Activated CD4-positive, alpha-beta memory T cell treated with anti-CD3 and anti-CD28 coated beads for 36 hours (primary cell): ENCODE data around the gene POLE2. TPM values are rescaled to one million over a fixed set of nuclear protein-coding genes. Genes with fewer than 3 reads are reported as not detected.
A peak's percentile ranks its signal among the peaks of the same experiment; 100 is the strongest.
"Not testable (repeated sequence)": the region's sequence is repeated elsewhere in the genome, so short reads cannot be mapped to it uniquely, and the experiment has no call there.

ENCODE experiments used
- CTCF ChIA-PET: fragments of 350-600 bp; sonication (Branson Sonifier 250); formaldehyde crosslinking; loops from one replicate; lab custom pipeline; 2021; ENCODE audit warnings: antibody characterized with exemption, inconsistent platforms; lab: Charles Lee
- POLR2A ChIA-PET: fragments of 350-600 bp; sonication (Branson Sonifier 250); formaldehyde crosslinking; loops from one replicate; lab custom pipeline; 2021; ENCODE audit warnings: antibody characterized with exemption; lab: Charles Lee
- DNase-seq: peaks from one replicate; pipeline ENCODE4 v3.0.0-alpha.2; 2020
- H3K27ac Mint-ChIP-seq: one replicate; pipeline ENCODE4 v1.8.0; 2021; ENCODE audit warnings: mixed read lengths
- H3K27me3 Mint-ChIP-seq: one replicate; pipeline ENCODE4 v1.8.0; 2021; ENCODE audit warnings: mixed read lengths
- H3K36me3 Mint-ChIP-seq: one replicate; pipeline ENCODE4 v1.8.0; 2021; ENCODE audit warnings: mixed read lengths
- H3K4me1 Mint-ChIP-seq: one replicate; pipeline ENCODE4 v1.8.0; 2021; ENCODE audit warnings: low read depth, mixed read lengths
- H3K4me3 Mint-ChIP-seq: one replicate; pipeline ENCODE4 v1.8.0; 2021; ENCODE audit warnings: mild to moderate bottlenecking, mixed read lengths
- H3K9me3 Mint-ChIP-seq: one replicate; pipeline ENCODE4 v1.8.0; 2021; ENCODE audit warnings: mixed read lengths
- intact Hi-C: fragments of 100-400 bp; cut with micrococcal nuclease; formaldehyde crosslinking; loops from one replicate; pipeline ENCODE4 v1.15.1; 2023
- total RNA-seq, 2 experiments: library from RNA; stranded (reverse); gene quantifications; one replicate each; pipeline ENCODE4 v1.2.3, GENCODE V29; 2021

POLE2 gene
- total RNA-seq, 2 experiments from 2014 or later: 41.3 to 43.4 TPM

- Mint-ChIP-seq H3K4me3 (no peak overlapping the region), H3K9me3 (no peaks in the 10 kb centered on the region), H3K36me3 (peaks cover 9% of the 10 kb centered on the region), H3K27me3 (no peaks in the 10 kb centered on the region), H3K27ac (no peak overlapping the region), H3K4me1 (no peaks in the 10 kb centered on the region)
- ChIA-PET CTCF (interaction anchor here (0.6 to 1.1 kb wide), 3 partner anchors 26 to 199 kb away, joined by 3 to 4 read pairs (median 3); no protein-coding TSS in a partner anchor), POLR2A (no interaction called here)
- DNase-seq: no peak
- intact Hi-C loops: no loop called here
Measured at GRCh38 chr14:49659526-49660455, 28.2 kb downstream of the POLE2 start.

- H3K9me3 Mint-ChIP-seq, DNase-seq, CTCF ChIA-PET, H3K4me1 Mint-ChIP-seq, H3K36me3 Mint-ChIP-seq, H3K27ac Mint-ChIP-seq, POLR2A ChIA-PET, intact Hi-C loops, H3K4me3 Mint-ChIP-seq, H3K27me3 Mint-ChIP-seq: not testable (repeated sequence)
Measured at GRCh38 chr14:49657500-49657899, 30.5 kb downstream of the POLE2 start.

GRCh38 chr14:49654511-49654910 lies 33.5 kb downstream of the POLE2 start:
- H3K27me3 Mint-ChIP-seq: no peaks in the 10 kb centered on the region
- intact Hi-C loops: no loop called here
- DNase-seq: no peak
- H3K4me3 Mint-ChIP-seq: no peak overlapping the region
- H3K4me1 Mint-ChIP-seq: no peaks in the 10 kb centered on the region
- ChIA-PET POLR2A (no interaction called here), CTCF (no interaction called here)
- H3K9me3 Mint-ChIP-seq: no peaks in the 10 kb centered on the region
- H3K36me3 Mint-ChIP-seq: peaks cover 4% of the 10 kb centered on the region
- H3K27ac Mint-ChIP-seq: no peak overlapping the region

- no peak for DNase-seq
- no peaks in the 10 kb centered on the region for H3K27me3 Mint-ChIP-seq
- POLR2A ChIA-PET: no interaction called here
- H3K9me3 Mint-ChIP-seq: no peaks in the 10 kb centered on the region
- no peak overlapping the region for H3K4me3 Mint-ChIP-seq
- CTCF ChIA-PET: no interaction called here
- H3K36me3 Mint-ChIP-seq: peaks cover 5% of the 10 kb centered on the region
- no peaks in the 10 kb centered on the region for H3K4me1 Mint-ChIP-seq
- intact Hi-C loops: no loop called here
- no peak overlapping the region for H3K27ac Mint-ChIP-seq
Measured at GRCh38 chr14:49653508-49653907, 34.5 kb downstream of the POLE2 start.

GRCh38 chr14:49642163-49642562 lies 45.9 kb downstream of the POLE2 start:
- Mint-ChIP-seq H3K27ac (peak overlapping the region; percentile 11), H3K4me3 (no peak overlapping the region), H3K9me3 (no peaks in the 10 kb centered on the region), H3K4me1 (peaks cover 35% of the 10 kb centered on the region), H3K36me3 (peaks cover 25% of the 10 kb centered on the region), H3K27me3 (no peaks in the 10 kb centered on the region)
- CTCF ChIA-PET: no interaction called here
- intact Hi-C loops: no loop called here
- DNase-seq: no peak
- POLR2A ChIA-PET: interaction anchor here (1.4 kb wide), 1 partner anchor 45 kb away, joined by 3 read pairs; the partner anchor contains the start of gene POLE2

GRCh38 chr14:49641697-49642129 lies 46.3 kb downstream of the POLE2 start:
- DNase-seq: no peak
- Mint-ChIP-seq H3K27me3 (no peaks in the 10 kb centered on the region), H3K9me3 (no peaks in the 10 kb centered on the region), H3K27ac (peak overlapping the region; percentile 11), H3K36me3 (peaks cover 24% of the 10 kb centered on the region), H3K4me1 (peaks cover 39% of the 10 kb centered on the region), H3K4me3 (no peak overlapping the region)
- intact Hi-C loops: no loop called here
- ChIA-PET POLR2A (interaction anchor here (1.4 kb wide), 1 partner anchor 46 kb away, joined by 3 read pairs; the partner anchor contains the start of gene POLE2), CTCF (no interaction called here)

GRCh38 chr14:49640540-49641417 lies 47.2 kb downstream of the POLE2 start:
- ChIA-PET CTCF (no interaction called here), POLR2A (interaction anchor here (1.4 kb wide), 1 partner anchor 47 kb away, joined by 3 read pairs; the partner anchor contains the start of gene POLE2)
- DNase-seq: no peak
- Mint-ChIP-seq H3K27me3 (no peaks in the 10 kb centered on the region), H3K27ac (peak overlapping the region; percentile 32), H3K4me3 (no peak overlapping the region), H3K9me3 (no peaks in the 10 kb centered on the region), H3K36me3 (peaks cover 26% of the 10 kb centered on the region), H3K4me1 (peaks cover 46% of the 10 kb centered on the region)
- intact Hi-C loops: no loop called here

- intact Hi-C loops: loop anchor here (10.0 kb wide), 1 partner anchor 367 kb away; no protein-coding TSS in a partner anchor
- peaks cover 45% of the 10 kb centered on the region for H3K4me1 Mint-ChIP-seq
- H3K36me3 Mint-ChIP-seq: peaks cover 37% of the 10 kb centered on the region
- H3K4me3 Mint-ChIP-seq: no peak overlapping the region
- CTCF ChIA-PET: no interaction called here
- no peaks in the 10 kb centered on the region for H3K27me3 Mint-ChIP-seq
- H3K9me3 Mint-ChIP-seq: no peaks in the 10 kb centered on the region
- H3K27ac Mint-ChIP-seq: no peak overlapping the region
- no peak for DNase-seq
- POLR2A ChIA-PET: interaction anchor here (0.7 to 4.2 kb wide), 2 partner anchors 27 to 131 kb away, joined by 4 to 40 read pairs; partner anchors contain the start of gene KLHDC2
Measured at GRCh38 chr14:49637534-49638078, 50.4 kb downstream of the POLE2 start.

GRCh38 chr14:49636866-49637265 lies 51.1 kb downstream of the POLE2 start:
- no peak for DNase-seq
- H3K4me3 Mint-ChIP-seq: peak overlapping the region; percentile 27
- H3K27me3 Mint-ChIP-seq: no peaks in the 10 kb centered on the region
- no peaks in the 10 kb centered on the region for H3K9me3 Mint-ChIP-seq
- intact Hi-C loops: loop anchor here (10.0 kb wide), 1 partner anchor 368 kb away; no protein-coding TSS in a partner anchor
- H3K27ac Mint-ChIP-seq: peak overlapping the region; percentile 92
- H3K36me3 Mint-ChIP-seq: peaks cover 39% of the 10 kb centered on the region
- peaks cover 41% of the 10 kb centered on the region for H3K4me1 Mint-ChIP-seq
- CTCF ChIA-PET: no interaction called here
- POLR2A ChIA-PET: interaction anchor here (4.2 kb wide), 1 partner anchor 131 kb away, joined by 40 read pairs; the partner anchor contains the start of gene KLHDC2

GRCh38 chr14:49634547-49635334 lies 53.3 kb downstream of the POLE2 start, which contains the start of gene DNAAF2:
TSS of gene DNAAF2 (minus strand) at chr14:49635244. CDS start at chr14:49635149, 95 bp downstream.
- H3K4me3 Mint-ChIP-seq: peak within 1 kb of the TSS; percentile 91
- ChIA-PET CTCF (interaction anchor here (0.7 to 5.6 kb wide), 19 partner anchors 12 to 686 kb away, joined by 3 to 100 read pairs (median 4); partner anchors contain the start of genes KLHDC2, LRR1, MGAT2 and NEMF), POLR2A (interaction anchor here (0.7 to 5.3 kb wide), 15 partner anchors 11 to 404 kb away, joined by 3 to 102 read pairs (median 6); partner anchors contain the start of genes KLHDC2, LRR1, MGAT2 and NEMF)
- peak within 1 kb of the TSS; percentile 95 for H3K27ac Mint-ChIP-seq
- peaks cover 38% of the 10 kb centered on the region for H3K36me3 Mint-ChIP-seq
- intact Hi-C loops: loop anchor here (1.0 to 10.0 kb wide), 15 partner anchors 14 to 898 kb away; partner anchors contain the start of genes DMAC2L, L2HGDH, LRR1 and MAP4K5
- H3K9me3 Mint-ChIP-seq: no peaks in the 10 kb centered on the region
- H3K4me1 Mint-ChIP-seq: peaks cover 39% of the 10 kb centered on the region
- peak; percentile 75 for DNase-seq
- H3K27me3 Mint-ChIP-seq: no peaks in the 10 kb centered on the region
